Measurements from ENCODE around the gene DSTN.

DSTN gene

DNA sequence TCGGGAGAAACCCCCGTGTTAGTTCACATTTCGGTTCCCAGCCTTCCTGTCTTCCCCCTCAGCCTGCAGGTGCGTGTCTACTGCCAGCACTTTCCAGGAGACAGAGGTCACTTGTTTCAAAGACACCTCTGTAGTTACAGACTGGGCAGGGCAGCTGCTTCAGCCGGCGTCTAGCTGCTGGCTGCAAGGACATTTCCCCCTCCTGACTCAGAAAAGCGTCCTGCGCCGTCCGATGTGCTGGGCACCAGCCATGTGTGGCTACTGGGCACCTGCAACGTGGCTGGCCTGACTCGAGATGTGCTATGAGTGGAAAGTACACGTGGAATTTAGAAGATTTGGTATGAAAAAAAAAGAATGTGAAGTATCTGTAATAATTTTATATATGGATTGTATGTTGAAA, 74.6 kb downstream of the DSTN start:
- H3K4me3 ChIP-seq (ENCODE audit: low read length) = no peak overlapping the region
- TF ChIP-seq, protein P1, sequence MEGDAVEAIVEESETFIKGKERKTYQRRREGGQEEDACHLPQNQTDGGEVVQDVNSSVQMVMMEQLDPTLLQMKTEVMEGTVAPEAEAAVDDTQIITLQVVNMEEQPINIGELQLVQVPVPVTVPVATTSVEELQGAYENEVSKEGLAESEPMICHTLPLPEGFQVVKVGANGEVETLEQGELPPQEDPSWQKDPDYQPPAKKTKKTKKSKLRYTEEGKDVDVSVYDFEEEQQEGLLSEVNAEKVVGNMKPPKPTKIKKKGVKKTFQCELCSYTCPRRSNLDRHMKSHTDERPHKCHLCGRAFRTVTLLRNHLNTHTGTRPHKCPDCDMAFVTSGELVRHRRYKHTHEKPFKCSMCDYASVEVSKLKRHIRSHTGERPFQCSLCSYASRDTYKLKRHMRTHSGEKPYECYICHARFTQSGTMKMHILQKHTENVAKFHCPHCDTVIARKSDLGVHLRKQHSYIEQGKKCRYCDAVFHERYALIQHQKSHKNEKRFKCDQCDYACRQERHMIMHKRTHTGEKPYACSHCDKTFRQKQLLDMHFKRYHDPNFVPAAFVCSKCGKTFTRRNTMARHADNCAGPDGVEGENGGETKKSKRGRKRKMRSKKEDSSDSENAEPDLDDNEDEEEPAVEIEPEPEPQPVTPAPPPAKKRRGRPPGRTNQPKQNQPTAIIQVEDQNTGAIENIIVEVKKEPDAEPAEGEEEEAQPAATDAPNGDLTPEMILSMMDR (conservative IDR thresholded peaks at IDR 0.05; ENCODE audit: low read length) = no peak
- no peak for DNase-seq (ENCODE audit: low read depth)

DNA sequence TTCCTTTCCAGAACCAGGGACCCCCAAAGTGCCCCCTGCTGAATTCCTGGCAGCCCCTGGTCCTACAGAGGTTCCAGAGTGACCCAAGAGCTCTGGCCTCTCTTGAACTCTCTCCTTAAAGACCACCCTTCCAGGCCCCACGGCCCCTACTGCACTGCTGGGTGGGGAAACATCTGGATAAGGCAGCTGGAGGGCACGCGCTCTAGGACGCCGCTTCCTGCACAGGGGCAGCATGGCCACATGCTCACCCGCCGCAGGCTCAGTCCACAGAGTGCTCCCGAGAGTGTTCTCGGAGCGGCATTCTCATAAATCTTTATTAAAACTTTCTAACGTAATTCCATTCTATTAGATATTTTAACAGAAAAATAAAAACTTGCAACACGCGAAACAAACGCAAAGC, 75.1 kb downstream of the DSTN start:
- TF ChIP-seq, protein P1 (conservative IDR thresholded peaks at IDR 0.05; ENCODE audit: low read length) = no peak
- no peak for DNase-seq (ENCODE audit: low read depth)
- H3K4me3 ChIP-seq (ENCODE audit: low read length) = no peak overlapping the region

DNA sequence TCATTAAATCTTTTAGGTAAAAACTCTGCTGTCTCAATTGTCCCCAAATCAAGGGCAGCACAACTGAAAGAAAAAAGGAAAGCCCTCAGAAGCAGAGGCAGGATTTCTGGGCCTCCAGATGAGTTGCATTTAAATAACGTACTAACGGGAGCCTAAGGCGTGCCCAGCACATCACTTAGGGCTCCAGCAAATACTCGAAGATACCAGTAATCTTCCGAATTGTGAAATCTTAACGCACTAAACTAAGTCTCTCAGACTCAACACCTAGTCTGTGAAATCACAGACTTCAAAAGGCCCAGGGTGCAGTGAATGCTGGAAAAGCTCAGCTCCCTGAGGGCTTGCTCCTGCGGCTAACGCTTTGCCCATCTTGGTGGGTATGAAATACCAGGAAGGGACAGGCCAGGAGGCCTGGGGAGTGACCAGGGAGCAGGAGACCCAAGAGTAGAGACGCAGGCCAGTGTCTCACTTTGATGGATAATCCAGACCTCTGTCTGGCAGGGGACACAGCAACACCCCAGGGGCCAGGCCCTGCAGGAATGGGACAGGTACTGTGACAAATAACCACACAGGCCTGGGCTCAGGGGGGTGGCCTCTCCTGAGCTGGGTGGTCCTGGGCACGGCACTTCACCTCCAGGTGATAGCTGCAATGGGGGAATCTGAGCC, 75.8 kb downstream of the DSTN start:
- TF ChIP-seq, protein P1 (conservative IDR thresholded peaks at IDR 0.05; ENCODE audit: low read length) = no peak
- peak; percentile 65 for DNase-seq (ENCODE audit: low read depth)
- no peak overlapping the region for H3K4me3 ChIP-seq (ENCODE audit: low read length)

DNA sequence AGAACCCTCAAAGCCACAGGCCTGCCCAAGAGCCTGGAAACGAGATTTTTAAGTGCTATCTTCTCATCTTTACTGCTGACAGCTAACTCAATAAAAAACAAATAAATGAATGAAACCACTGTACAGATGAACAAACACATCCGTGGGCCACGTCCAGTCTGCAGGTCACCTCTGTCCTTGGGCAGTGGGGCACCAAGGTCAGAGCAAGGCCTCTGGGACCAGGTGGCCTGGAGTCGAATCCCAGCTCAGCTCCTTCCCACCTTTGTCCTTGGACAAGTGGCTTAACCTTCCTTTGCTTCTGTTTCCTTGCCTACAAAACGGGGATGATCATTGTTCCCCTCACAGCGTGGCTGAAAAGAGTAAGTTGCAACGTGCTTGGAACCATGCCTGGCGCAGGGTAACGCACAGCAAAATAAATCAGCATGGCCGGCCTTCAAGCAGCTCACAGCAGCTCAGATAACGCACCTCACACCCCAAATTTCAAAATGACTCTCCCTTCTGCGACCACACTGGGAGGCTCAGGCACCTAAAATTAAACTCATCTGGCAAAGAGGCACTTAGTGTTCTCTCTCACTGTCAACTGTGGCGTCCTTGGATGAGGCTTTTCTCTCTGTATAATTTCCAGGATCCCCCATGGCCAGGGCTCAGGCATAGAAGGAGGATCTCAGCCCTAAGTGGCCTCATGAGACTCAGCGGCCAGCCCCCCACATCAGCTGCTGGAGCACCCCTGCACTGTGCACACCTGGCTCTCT, 76.5 kb downstream of the DSTN start:
- no peak overlapping the region for H3K4me3 ChIP-seq (ENCODE audit: low read length)
- TF ChIP-seq, protein P1 (conservative IDR thresholded peaks at IDR 0.05; ENCODE audit: low read length) = no peak
- no peak for DNase-seq (ENCODE audit: low read depth)

- TF ChIP-seq, protein P1 (conservative IDR thresholded peaks at IDR 0.05; ENCODE audit: low read length) = no peak
- no peak for DNase-seq (ENCODE audit: low read depth)
- H3K4me3 ChIP-seq (ENCODE audit: low read length) = no peak overlapping the region
Observed at GRCh38 chr20:17646961-17647301, 77.1 kb downstream of the DSTN start.

GRCh38 chr20:17647391-17648314, 77.8 kb downstream of the DSTN start:
- H3K4me3 ChIP-seq (ENCODE audit: low read length) = no peak overlapping the region
- TF ChIP-seq, protein P1 (conservative IDR thresholded peaks at IDR 0.05; ENCODE audit: low read length) = no peak
- no peak for DNase-seq (ENCODE audit: low read depth)

Data from AG10803 (cell line).